NCI-H82 treated with DMSO at 0.1 percent for 48 hours (cell line): ENCODE data around the gene PLXNB1.

ENCODE experiments used
- DNase-seq: peaks from one replicate; lab custom pipeline; 2025; ENCODE audit not compliant: unreplicated experiment; lab: John Stamatoyannopoulos, UW

Gene PLXNB1

GRCh38 chr3:48433472-48434118 lies 3.7 kb upstream of the PLXNB1 start:
- DNase-seq = no peak

GRCh38 chr3:48432411-48433371 lies 2.8 kb upstream of the PLXNB1 start:
- DNase-seq = no peak

- DNase-seq = no peak
These were observed 1.5 kb upstream of the PLXNB1 start for GRCh38 chr3:48431224-48432029.

GRCh38 chr3:48430708-48431101 lies 819 bp upstream of the PLXNB1 start:
- DNase-seq = no peak

- no peak for DNase-seq
These were observed 448 bp downstream of the PLXNB1 start for GRCh38 chr3:48429317-48429959.

- DNase-seq = no peak
These were observed 1.1 kb downstream of the PLXNB1 start for GRCh38 chr3:48428572-48429316.

GRCh38 chr3:48428088-48428571 lies 1.8 kb downstream of the PLXNB1 start:
- DNase-seq = no peak

- no peak for DNase-seq
These were observed 2.3 kb downstream of the PLXNB1 start for GRCh38 chr3:48427630-48427962.

- no peak for DNase-seq
These were observed 2.8 kb downstream of the PLXNB1 start for GRCh38 chr3:48426944-48427629.

- DNase-seq = no peak
These were observed 3.4 kb downstream of the PLXNB1 start for GRCh38 chr3:48426401-48426909.

- no peak for DNase-seq
These were observed 4.5 kb downstream of the PLXNB1 start for GRCh38 chr3:48425281-48425812.

- no peak for DNase-seq
These were observed 5.8 kb downstream of the PLXNB1 start for GRCh38 chr3:48423883-48424695.

GRCh38 chr3:48423241-48423882 lies 6.5 kb downstream of the PLXNB1 start:
- DNase-seq = no peak

GRCh38 chr3:48422681-48423080 lies 7.2 kb downstream of the PLXNB1 start:
- no peak for DNase-seq

GRCh38 chr3:48422272-48422671 lies 7.6 kb downstream of the PLXNB1 start:
- no peak for DNase-seq

GRCh38 chr3:48420561-48420960 lies 9.3 kb downstream of the PLXNB1 start:
- no peak for DNase-seq

- no peak for DNase-seq
These were observed 10.3 kb downstream of the PLXNB1 start for GRCh38 chr3:48419597-48419996.

- DNase-seq = no peak
These were observed 10.7 kb downstream of the PLXNB1 start for GRCh38 chr3:48419149-48419548.
